ENCODE data around the gene RAET1E. TPM values are rescaled to one million over a fixed set of nuclear protein-coding genes. Genes with fewer than 3 reads are reported as not detected.
"Not testable (repeated sequence)": the region's sequence is repeated elsewhere in the genome, so short reads cannot be mapped to it uniquely, and the experiment has no call there.

The RAET1E gene
- total RNA-seq, 1 experiment from 2014 or later: 1.5 TPM

DNA sequence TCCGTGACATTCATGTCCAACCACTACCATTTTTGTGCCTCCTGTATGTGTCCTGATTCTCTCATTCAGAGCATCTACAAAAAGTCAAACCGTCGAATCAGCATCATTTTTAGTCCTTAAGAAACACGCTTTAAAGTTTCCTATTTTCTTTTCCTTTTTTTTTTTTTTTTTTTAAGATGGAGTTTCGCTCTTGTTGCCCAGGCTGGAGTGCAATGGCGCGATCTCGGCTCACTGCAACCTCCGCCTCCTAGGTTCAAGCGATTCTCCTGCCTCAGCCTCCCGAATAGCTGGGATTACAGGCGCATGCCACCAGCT lies 35.5 kb downstream of the RAET1E start:
- DNase-seq (ENCODE audit: low read depth): not testable (repeated sequence)

DNA sequence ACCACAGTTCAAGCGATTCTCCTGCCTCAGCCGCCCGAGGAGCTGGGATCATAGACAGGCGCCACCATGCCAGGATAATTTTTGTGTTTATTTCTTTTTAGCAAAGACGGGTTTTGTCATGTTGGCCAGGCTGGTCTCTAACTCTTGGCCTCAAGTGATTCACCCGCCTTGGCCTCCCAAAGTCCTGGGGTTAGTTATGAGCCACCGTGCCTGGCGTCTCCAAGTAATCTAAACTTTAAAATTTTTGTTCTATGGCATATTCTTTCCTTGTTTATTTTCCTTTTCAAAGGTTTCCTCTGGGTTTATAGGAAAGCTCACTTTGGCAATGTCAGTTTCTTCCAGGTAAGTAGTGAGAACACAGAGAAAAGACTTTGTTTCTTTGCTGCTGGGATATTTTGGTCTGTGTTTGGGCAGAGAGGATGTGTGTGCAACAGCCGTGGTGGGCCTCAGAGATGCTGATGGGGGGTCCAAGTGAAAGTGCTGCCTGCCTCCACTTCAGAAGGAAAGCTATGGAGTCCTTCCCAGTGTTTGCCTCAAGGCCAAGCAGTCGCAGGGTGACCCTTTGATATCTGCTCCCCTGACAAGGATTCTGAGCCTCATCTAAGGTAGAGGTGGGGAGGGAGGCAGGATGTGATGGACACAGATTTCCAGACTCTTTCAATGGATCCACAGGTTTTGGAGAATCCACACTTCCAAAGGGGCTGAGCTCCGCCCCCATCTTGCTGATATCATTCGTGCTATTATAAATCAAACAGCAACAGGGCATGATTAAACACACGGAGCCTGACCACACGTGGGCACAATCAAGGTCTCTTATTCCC lies 36.1 kb downstream of the RAET1E start:
- DNase-seq (ENCODE audit: low read depth): peak; percentile 83

DNA sequence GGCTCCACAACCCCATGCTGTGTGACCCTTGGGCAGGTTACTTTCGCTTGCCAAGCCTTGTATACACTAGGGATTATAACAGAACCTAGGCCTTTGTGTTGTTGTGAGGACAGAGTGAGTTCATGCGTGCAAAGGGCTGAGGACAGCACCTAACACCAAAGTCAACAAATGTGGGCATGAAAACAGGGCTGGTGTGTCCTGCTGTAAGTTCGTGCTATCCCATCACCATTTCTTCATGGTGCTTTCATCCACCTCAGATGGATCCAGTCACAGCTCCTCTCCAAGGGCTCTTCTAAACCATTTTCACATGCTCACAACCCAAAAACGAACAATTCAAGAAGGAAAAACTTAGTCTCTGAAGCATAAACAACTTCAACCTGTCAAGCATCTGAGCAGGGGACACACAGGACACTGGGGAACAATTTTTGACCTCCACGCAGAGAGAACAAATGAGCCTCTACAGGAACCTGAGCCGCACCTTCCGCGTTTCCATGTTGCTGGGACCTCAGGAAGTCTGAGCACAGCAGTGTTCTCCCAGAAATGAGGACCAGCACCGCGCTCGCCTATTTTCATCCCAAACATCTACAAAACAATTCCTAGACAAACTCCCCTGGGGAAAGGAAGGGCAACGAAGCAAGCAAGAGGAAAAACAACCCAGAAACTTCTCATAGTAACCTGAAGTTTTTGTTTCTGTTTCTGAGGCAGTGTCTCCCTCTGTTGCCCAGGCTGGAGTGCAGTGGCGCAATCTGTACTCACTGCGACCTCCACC lies 36.9 kb downstream of the RAET1E start:
- DNase-seq (ENCODE audit: low read depth): peak; percentile 16

DNA sequence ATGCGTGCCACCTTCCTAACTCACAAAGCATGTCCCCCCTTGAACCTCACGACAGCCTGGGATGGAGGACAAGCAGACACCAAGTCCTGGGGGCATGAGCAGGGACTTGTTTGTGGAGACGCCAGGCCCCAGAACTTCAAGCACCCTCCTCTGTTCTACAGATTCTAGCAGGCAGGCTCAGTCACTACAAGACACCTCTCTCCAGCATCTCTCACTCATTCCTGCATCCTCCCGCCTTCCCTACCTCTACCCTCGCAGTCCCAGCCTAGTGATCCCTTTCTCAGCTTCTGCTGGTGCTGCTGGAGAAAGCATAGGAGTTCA lies 37.4 kb downstream of the RAET1E start:
- DNase-seq (ENCODE audit: low read depth): no peak

DNA sequence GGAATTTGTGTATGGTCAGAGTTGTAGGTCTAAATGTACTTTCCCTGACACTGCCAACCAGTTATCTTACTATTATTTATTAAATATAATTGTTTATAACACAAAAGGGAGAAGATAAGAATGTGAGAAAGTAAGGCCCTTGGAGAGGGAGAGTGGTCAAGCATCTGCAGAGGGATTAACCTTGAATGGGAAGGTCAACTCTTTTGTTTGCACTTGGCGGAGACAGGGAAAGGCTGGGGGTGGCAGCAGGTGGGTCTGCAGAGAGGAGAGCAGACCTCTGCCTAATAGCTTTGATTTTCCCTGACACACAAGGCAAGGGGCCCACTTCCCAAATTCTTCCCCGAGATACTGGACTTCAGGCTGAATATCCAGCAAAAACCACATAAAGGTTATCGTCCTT lies 38.0 kb downstream of the RAET1E start:
- no peak for DNase-seq (ENCODE audit: low read depth)

DNA sequence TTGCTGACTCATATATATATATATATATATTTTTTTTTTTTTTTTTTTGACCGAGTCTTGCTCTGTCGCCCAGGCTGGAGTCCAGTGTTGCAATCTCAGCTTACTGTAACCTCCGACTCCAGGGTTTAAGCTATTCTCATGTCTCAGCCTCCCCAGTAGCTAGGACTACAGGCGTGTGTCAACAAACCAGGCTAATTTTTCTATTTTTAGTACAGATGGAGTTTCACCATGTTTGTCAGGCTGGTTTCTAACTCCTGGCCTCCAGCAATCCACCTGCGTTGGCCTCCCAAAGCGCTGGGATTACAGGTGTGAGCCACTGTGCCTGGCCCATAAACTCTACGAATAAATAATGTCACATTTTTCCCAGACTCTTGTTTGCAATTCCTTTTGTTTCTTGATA lies 38.5 kb downstream of the RAET1E start:
- peak; percentile 51 for DNase-seq (ENCODE audit: low read depth)

DNA sequence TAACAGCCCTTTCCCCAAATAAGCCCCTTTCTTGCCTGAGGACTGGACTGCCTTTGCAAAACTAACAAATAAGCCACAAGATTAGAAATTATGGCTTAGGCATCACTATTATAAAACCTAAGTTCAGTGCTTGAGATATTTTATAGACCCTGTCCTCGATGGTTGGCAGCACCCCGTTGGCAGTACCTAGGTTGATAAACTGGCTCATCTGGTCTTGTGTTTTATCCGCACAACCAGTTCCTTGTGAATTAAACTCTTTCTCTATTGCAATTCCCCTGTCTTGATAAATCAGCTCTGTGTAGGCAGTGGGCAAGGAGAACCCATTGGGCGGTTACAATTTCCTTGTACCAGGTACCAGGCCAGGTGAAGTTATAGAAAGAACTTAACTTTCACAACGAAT lies 40.4 kb downstream of the RAET1E start:
- DNase-seq (ENCODE audit: low read depth): no peak

DNA sequence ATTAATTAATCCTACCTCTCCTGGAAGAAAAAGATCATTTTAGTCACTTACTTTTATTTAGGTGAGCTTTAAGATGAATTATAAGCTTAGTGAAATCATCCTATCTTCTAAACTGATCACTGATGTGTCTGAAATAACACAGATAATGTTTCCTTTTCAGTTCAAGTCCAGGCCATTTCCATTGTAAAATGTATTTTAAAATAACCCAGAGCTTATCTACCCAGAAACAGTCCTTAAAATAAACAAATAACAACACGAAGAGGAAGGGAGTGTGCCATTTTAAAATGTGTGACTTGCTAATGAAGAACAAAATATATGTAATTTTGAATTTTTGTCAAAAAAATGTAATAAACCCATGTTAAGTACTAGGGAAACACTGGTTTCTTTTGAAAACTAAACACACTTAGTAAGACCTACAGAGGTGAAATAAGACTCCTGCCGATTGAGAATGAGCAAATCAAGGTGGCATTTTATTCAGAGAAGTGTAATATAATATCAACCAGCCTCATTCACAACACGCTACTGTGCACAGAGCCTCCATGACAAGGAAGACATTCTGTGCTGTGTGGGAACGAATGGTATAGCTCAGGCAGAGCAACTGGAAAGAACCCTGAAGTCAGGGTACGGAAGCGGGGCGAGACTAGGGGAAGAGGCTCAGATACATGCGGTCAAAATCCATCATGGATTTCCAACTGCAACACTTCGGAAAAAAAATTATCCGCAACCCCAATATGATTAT lies 41.5 kb downstream of the RAET1E start:
- peak; percentile 47 for DNase-seq (ENCODE audit: low read depth)

DNA sequence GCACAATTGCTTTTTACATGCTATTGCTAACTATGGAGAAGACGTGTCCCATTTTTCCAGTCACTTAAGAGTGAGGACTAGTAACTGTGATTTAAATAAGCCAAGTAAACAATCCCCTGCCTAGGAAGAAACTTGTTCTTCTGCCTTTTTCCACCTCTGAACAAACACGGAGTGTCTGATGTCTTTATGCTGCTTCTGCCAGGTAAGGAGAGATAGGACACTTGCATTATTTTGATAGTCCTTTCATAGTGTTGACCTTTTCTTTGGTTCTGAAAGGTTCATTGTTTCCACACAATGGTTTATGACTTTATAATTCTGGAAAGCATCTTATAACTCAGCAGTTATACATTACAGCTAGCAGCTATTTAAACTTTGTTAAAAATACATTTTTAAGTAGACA lies 42.2 kb downstream of the RAET1E start:
- DNase-seq (ENCODE audit: low read depth): no peak

DNA sequence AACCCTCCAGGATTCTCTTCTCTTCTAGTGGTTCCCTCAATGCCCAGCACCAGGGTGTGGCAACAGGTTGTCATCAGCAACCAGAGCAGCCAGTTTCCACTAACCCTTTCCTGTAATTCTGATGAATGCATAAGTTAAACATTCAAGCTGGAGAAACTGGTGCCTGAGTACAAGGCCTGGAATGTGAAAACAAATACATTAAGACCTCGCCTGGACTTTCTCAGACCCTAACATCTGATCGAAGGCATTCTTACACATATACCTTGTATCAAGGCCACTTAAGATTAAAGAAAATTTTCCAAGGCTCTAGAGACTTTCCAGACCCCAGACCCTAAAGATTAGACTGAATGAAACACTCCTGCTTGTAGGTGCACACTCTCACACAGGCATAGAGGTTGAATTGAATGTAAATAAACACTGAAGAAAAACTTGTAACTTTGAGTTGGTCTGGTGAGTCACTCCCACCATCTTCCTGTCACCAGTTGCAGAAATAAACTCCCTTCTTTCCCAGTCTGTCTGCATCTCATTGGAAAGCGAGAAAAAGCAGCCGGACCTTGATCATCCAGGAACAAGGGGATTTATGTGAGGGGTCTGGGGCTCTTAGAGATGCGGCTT lies 42.8 kb downstream of the RAET1E start:
- peak; percentile 92 for DNase-seq (ENCODE audit: low read depth)

DNA sequence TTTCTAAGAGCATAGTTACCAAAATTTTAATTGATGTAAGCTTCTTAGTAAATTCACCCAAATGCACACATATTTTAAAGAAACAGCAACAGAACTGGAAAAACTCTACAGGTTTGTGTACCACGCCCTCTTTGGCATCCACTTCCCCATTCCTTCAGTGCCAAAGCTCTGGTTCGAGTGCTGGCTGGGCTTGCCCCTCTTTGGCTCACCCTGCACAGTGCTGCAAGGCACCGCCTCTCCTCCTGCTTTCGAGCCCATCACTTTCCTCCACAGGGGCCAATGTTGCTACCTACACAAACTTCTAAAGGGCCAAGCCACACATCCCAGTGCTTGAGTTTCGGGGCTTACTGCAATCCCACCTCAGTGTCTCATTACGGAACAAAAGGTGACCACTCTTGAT lies 43.4 kb downstream of the RAET1E start:
- peak; percentile 64 for DNase-seq (ENCODE audit: low read depth)

DNA sequence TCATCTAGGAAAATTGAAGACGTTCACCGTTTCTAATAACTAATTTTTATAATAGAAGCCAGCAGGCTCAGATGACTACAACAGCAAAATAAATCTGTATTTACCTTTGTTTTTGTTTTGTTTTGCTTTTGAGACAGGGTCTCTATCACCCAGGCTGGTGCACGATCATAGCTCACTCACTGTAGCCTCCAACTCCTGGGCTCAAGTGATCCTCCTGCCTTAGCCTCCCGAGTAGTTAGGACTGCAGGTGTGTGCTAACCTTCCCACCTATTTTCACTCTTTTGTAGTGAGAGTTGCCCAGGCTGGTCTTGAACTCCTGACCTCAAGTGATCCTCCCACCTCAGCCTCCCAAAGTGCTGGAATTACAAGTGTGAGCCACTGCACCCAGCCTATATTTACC lies 43.9 kb downstream of the RAET1E start:
- DNase-seq (ENCODE audit: low read depth): not testable (repeated sequence)

DNA sequence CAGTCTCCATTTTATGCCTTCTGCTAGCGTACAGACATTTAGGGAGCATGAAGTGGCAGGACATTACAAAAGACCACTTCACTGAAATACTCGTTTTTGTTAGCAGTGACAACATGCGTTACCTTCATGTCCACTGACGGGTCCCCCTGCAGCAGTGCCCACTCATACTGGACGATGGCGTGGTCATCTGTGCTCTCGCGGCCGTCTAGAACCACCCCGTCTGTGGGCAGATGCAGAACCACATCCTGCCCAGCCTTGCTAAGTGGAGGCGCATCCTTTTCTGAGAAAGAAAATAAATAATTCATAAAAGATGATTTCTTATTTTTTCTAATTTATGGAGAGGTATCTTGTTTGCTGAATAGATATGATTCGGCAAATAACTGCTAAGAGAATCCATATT lies 45.0 kb downstream of the RAET1E start:
- DNase-seq (ENCODE audit: low read depth): no peak

DNA sequence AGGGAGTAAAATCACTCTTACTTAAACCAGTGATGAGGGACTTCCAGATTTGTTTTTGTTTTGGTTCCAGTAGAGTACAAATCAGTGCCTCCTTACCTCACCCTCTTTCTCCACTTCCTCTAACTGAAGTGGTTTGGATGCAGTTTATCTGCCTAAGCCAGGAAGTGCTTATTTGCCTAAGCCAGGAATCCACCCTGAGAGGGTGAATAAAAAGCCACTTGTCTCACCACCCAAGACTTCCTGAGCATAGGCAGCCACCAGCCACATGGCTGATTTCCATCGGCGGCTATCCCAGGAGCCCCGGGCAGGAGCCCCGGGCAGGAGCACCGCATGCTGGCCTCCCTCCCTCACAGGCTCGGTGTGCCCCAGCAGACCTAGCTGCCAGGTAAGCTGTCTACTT lies 45.7 kb downstream of the RAET1E start:
- peak; percentile 87 for DNase-seq (ENCODE audit: low read depth)

DNA sequence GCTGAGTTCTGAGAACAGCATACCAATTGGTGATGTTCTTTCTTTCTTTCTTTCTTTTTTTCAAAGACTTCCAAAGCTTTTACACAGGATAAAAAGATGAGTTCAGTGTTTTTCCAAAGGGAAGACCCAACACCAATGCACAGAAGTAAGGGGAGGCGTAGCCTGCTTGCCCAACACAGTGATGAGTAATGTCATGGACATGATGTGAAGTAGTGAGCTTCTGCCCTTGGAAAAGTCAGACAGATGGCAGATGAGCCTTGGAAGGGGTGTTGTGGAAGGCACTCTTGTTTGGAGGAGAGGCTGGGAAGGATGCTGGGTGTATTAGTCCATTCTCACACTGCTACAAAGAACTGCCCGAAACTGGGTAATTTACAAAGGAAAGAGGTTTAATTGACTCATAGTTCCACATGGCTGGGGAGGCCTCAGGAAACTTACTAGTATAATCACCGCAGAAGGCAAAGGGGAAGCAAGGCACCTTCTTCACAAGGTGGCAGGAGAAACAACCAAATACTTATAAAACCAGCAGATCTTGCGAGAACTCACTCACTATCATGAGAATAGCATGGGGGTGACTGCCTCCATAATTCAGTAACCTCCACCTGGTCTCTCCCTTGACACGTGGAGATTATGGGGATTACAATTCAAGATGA lies 46.3 kb downstream of the RAET1E start:
- peak; percentile 33 for DNase-seq (ENCODE audit: low read depth)

DNA sequence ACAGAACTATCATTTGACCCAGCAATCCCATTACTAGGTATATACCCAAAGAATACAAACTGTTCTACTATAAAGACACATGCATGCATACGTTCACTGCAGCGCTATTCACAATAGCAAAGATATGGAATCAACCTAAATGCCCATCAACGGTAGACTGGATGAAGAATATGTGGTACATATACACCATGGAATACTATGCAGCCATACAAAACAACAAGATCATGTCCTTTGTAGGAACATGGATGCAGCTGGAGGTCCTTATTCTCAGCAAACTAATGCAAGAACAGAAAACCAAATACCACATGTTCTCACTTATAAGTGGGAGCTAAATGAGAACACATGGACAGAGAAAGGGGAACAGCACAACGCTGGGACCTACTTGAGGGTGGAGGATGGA lies 49.6 kb downstream of the RAET1E start:
- DNase-seq (ENCODE audit: low read depth): not testable (repeated sequence)

Other genes starting within 250 kb of the RAET1E start
- gene KATNA1, start 249.4 kb downstream of the RAET1E start, total RNA-seq (2014; rRNA removed; shearing (Covaris generic)): 19.4 and 33.9 TPM in 2 replicates
- gene LATS1, start 180.0 kb downstream of the RAET1E start, total RNA-seq (2014; rRNA removed; shearing (Covaris generic)): 19.9 and 23.4 TPM in 2 replicates
- 70.0 and 93.3 TPM in 2 replicates for gene NUP43, start 151.6 kb downstream of the RAET1E start, total RNA-seq (2014; rRNA removed; shearing (Covaris generic))
- 277 and 290 TPM in 2 replicates for gene PCMT1, start 148.4 kb downstream of the RAET1E start, total RNA-seq (2014; rRNA removed; shearing (Covaris generic))
- 65.9 and 92.0 TPM in 2 replicates for gene LRP11, start 33.8 kb downstream of the RAET1E start, total RNA-seq (2014; rRNA removed; shearing (Covaris generic))
- gene RAET1G, start 25.0 kb upstream of the RAET1E start, total RNA-seq (2014; rRNA removed; shearing (Covaris generic)): 19.7 and 20.6 TPM in 2 replicates
- 75.7 and 88.8 TPM in 2 replicates for gene ULBP2, start 43.9 kb upstream of the RAET1E start, total RNA-seq (2014; rRNA removed; shearing (Covaris generic))
- 0.76 and 1.1 TPM in 2 replicates for gene ULBP1, start 65.8 kb upstream of the RAET1E start, total RNA-seq (2014; rRNA removed; shearing (Covaris generic))
- gene RAET1L, start 127.4 kb upstream of the RAET1E start, total RNA-seq (2014; rRNA removed; shearing (Covaris generic)): 0.42 TPM in 1 of 2 replicates, not detected in the other
- 3.3 and 10.5 TPM in 2 replicates for gene ULBP3, start 171.0 kb upstream of the RAET1E start, total RNA-seq (2014; rRNA removed; shearing (Covaris generic))
- not detected in 2 replicates for gene PPP1R14C, start 244.9 kb upstream of the RAET1E start, total RNA-seq (2014; rRNA removed; shearing (Covaris generic))

Measured in M059J (cell line).